ENCODE measurements around the gene GALNT10.

- TF ChIP-seq, protein P1, sequence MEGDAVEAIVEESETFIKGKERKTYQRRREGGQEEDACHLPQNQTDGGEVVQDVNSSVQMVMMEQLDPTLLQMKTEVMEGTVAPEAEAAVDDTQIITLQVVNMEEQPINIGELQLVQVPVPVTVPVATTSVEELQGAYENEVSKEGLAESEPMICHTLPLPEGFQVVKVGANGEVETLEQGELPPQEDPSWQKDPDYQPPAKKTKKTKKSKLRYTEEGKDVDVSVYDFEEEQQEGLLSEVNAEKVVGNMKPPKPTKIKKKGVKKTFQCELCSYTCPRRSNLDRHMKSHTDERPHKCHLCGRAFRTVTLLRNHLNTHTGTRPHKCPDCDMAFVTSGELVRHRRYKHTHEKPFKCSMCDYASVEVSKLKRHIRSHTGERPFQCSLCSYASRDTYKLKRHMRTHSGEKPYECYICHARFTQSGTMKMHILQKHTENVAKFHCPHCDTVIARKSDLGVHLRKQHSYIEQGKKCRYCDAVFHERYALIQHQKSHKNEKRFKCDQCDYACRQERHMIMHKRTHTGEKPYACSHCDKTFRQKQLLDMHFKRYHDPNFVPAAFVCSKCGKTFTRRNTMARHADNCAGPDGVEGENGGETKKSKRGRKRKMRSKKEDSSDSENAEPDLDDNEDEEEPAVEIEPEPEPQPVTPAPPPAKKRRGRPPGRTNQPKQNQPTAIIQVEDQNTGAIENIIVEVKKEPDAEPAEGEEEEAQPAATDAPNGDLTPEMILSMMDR (IDR thresholded peaks at IDR 0.05; ENCODE audit: insufficient read depth, low read depth, low read length), result no peak
- TF ChIP-seq EZH2 (IDR thresholded peaks at IDR 0.05; ENCODE audit: insufficient read depth, low read length), result no peak
These were observed 175.8 kb downstream of the GALNT10 start for GRCh38 chr5:154366353-154366752.
